Mononuclear cell (primary cell): ENCODE results near the gene PDIK1L. TPM values are rescaled to one million over a fixed set of nuclear protein-coding genes. Genes with fewer than 3 reads are reported as not detected.
A peak's percentile ranks its signal among the peaks of the same experiment; 100 is the strongest.

Source experiments
- H3K27me3 ChIP-seq: 2 replicates; pipeline ENCODE4 v1.6.0; 2011; ENCODE audit warnings: low read length, control low read depth; ENCODE audit not compliant: insufficient read depth
- H3K4me1 ChIP-seq: 2 replicates; pipeline ENCODE4 v1.5.1; 2011; ENCODE audit warnings: mild to moderate bottlenecking, low read length, control low read depth; ENCODE audit not compliant: insufficient read depth
- H3K4me3 ChIP-seq: 2 replicates; pipeline ENCODE4 v1.5.1; 2011; ENCODE audit warnings: mild to moderate bottlenecking, low read length, moderate library complexity
- H3K9me3 ChIP-seq: 2 replicates; pipeline ENCODE4 v1.5.1; 2011; ENCODE audit warnings: low read depth, mild to moderate bottlenecking, control low read depth, low read length
- total RNA-seq: library from RNA; depleted of rRNA; stranded (reverse); fragments of >200 nt; gene quantifications from one replicate; pipeline ENCODE4 v1.2.3, GENCODE V29; 2012

Gene PDIK1L
- total RNA-seq = 19.3 TPM

- H3K4me3 ChIP-seq = peak within 1 kb of the TSS; percentile 97
- no peaks in the 10 kb centered on the region for H3K27me3 ChIP-seq
- H3K4me1 ChIP-seq = peaks cover 23% of the 10 kb centered on the region
- no peaks in the 10 kb centered on the region for H3K9me3 ChIP-seq
Observed at GRCh38 chr1:26111530-26112406, at the start of gene PDIK1L. TSS of gene PDIK1L (plus strand) at chr1:26111824. CDS start at chr1:26114309, 2,485 bp downstream.

- Histone ChIP-seq H3K4me1 (no peaks in the 10 kb centered on the region), H3K9me3 (no peaks in the 10 kb centered on the region), H3K4me3 (no peak overlapping the region), H3K27me3 (no peaks in the 10 kb centered on the region)
Observed at GRCh38 chr1:26064553-26064952, 47.1 kb upstream of the PDIK1L start.

- no peaks in the 10 kb centered on the region for H3K27me3 ChIP-seq
- H3K4me1 ChIP-seq = no peaks in the 10 kb centered on the region
- H3K9me3 ChIP-seq = no peaks in the 10 kb centered on the region
- no peak overlapping the region for H3K4me3 ChIP-seq
Observed at GRCh38 chr1:26066160-26066559, 45.5 kb upstream of the PDIK1L start.

- Histone ChIP-seq H3K27me3 (no peaks in the 10 kb centered on the region), H3K4me3 (no peak overlapping the region), H3K4me1 (no peaks in the 10 kb centered on the region), H3K9me3 (no peaks in the 10 kb centered on the region)
Observed at GRCh38 chr1:26066857-26067256, 44.8 kb upstream of the PDIK1L start.

- H3K4me1 ChIP-seq = no peaks in the 10 kb centered on the region
Observed at GRCh38 chr1:26067432-26067911, 44.2 kb upstream of the PDIK1L start, which contains the start of gene TRIM63. TSS of gene TRIM63 (minus strand) at chr1:26067630. CDS start at chr1:26067494, 136 bp downstream.

GRCh38 chr1:26069941-26070295, 41.7 kb upstream of the PDIK1L start:
- Histone ChIP-seq H3K9me3 (no peaks in the 10 kb centered on the region), H3K4me1 (no peaks in the 10 kb centered on the region), H3K27me3 (no peaks in the 10 kb centered on the region), H3K4me3 (no peak overlapping the region)

More at GRCh38 chr1:26067432-26067911, 44.2 kb upstream of the PDIK1L start, which contains the start of gene TRIM63:
- H3K27me3 ChIP-seq = no peaks in the 10 kb centered on the region
- H3K4me3 ChIP-seq = no peak within 1 kb of the TSS
- no peaks in the 10 kb centered on the region for H3K9me3 ChIP-seq

GRCh38 chr1:26070296-26070962, 41.2 kb upstream of the PDIK1L start:
- H3K27me3 ChIP-seq = no peaks in the 10 kb centered on the region
- H3K4me3 ChIP-seq = no peak overlapping the region
- H3K4me1 ChIP-seq = no peaks in the 10 kb centered on the region
- no peaks in the 10 kb centered on the region for H3K9me3 ChIP-seq

GRCh38 chr1:26070963-26071342, 40.7 kb upstream of the PDIK1L start:
- Histone ChIP-seq H3K27me3 (no peaks in the 10 kb centered on the region), H3K4me3 (no peak overlapping the region), H3K4me1 (no peaks in the 10 kb centered on the region), H3K9me3 (no peaks in the 10 kb centered on the region)

GRCh38 chr1:26072305-26072704, 39.3 kb upstream of the PDIK1L start:
- H3K27me3 ChIP-seq = no peaks in the 10 kb centered on the region
- H3K9me3 ChIP-seq = no peaks in the 10 kb centered on the region
- no peak overlapping the region for H3K4me3 ChIP-seq
- no peaks in the 10 kb centered on the region for H3K4me1 ChIP-seq

- H3K9me3 ChIP-seq = no peaks in the 10 kb centered on the region
Observed at GRCh38 chr1:26075421-26076144, 36.0 kb upstream of the PDIK1L start.

GRCh38 chr1:26077524-26077923, 34.1 kb upstream of the PDIK1L start:
- no peak overlapping the region for H3K4me3 ChIP-seq
- H3K4me1 ChIP-seq = no peaks in the 10 kb centered on the region
- H3K27me3 ChIP-seq = no peaks in the 10 kb centered on the region
- no peaks in the 10 kb centered on the region for H3K9me3 ChIP-seq

More at GRCh38 chr1:26075421-26076144, 36.0 kb upstream of the PDIK1L start:
- no peaks in the 10 kb centered on the region for H3K27me3 ChIP-seq
- H3K4me3 ChIP-seq = no peak overlapping the region
- H3K4me1 ChIP-seq = no peaks in the 10 kb centered on the region

GRCh38 chr1:26078286-26079177, 33.1 kb upstream of the PDIK1L start:
- H3K9me3 ChIP-seq = no peaks in the 10 kb centered on the region
- H3K4me3 ChIP-seq = no peak overlapping the region
- H3K27me3 ChIP-seq = no peaks in the 10 kb centered on the region
- H3K4me1 ChIP-seq = no peaks in the 10 kb centered on the region

GRCh38 chr1:26079178-26079563, 32.5 kb upstream of the PDIK1L start:
- H3K9me3 ChIP-seq = no peaks in the 10 kb centered on the region
- no peak overlapping the region for H3K4me3 ChIP-seq
- H3K27me3 ChIP-seq = no peaks in the 10 kb centered on the region
- H3K4me1 ChIP-seq = no peaks in the 10 kb centered on the region
